Measurements from ENCODE around the gene BTF3. TPM values are rescaled to one million over a fixed set of nuclear protein-coding genes. Genes with fewer than 3 reads are reported as not detected.

The BTF3 gene
- total and polyA plus RNA-seq, 9 of the 15 experiments (the other 6 are each of a cell fraction or from before 2014, with no cell fraction given) = 534 to 1,637 (median 848) TPM

GRCh38 chr5:73519531-73520283 is 21.5 kb downstream of the BTF3 start:
- H3K4me1 ChIP-seq (replicated peaks in 1 of 2; ENCODE audit: control insufficient read depth in 2 of 2, insufficient read depth in 2 of 2, low read length in 2 of 2) = peaks cover 0 to 2% of the 10 kb centered on the region in 2 experiments; a peak in 1 of 5 replicates
- H2AFZ ChIP-seq (ENCODE audit: low read depth, low read length) = peak overlapping the region; percentile 67
- no TSS peak for BruUV-seq (replicated peaks)
- peaks cover 0 to 6% of the 10 kb centered on the region in 2 experiments; a peak in 2 of 5 replicates for H3K27me3 ChIP-seq (ENCODE audit: control insufficient read depth in 2 of 2, insufficient read depth in 2 of 2, low read length in 2 of 2)
- ATAC-seq (peak; percentile 99), FAIRE-seq (peak; percentile 98), DNase-seq (ENCODE audit: extremely low read depth in 1 of 4, low spot score in 3 of 4) (peak; percentile 74 to 84 (median 80))
- H3K9me1 ChIP-seq (ENCODE audit: control insufficient read depth, insufficient read depth, low read length) = no peaks in the 10 kb centered on the region
- no peaks in the 10 kb centered on the region for H3K36me3 ChIP-seq (ENCODE audit: control insufficient read depth, insufficient read depth, low read length)
- no peak overlapping the region for H3K9ac ChIP-seq (ENCODE audit: insufficient read depth in 1 of 2, low read depth in 2 of 2, low read length in 2 of 2)
- 14% methylated on average over 14 of the region's 16 CpGs for WGBS (ENCODE audit: insufficient coverage, low coverage, missing lambda C conversion rate)
- no peak overlapping the region for H3K4me3 ChIP-seq
- H3K27ac ChIP-seq (ENCODE audit: extremely low read depth, low read depth, low read length) = no peak overlapping the region
- H3K9me3 ChIP-seq (replicated peaks; ENCODE audit: control insufficient read depth, insufficient read depth, low read depth, low read length) = no peaks in the 10 kb centered on the region
- ChIA-PET CTCF (ENCODE audit: low intra/inter-chr PET ratio) (interaction anchor here (0.6 to 2.4 kb wide), 7 partner anchors 9 to 272 kb away, joined by 3 to 14 read pairs (median 4); no protein-coding TSS in a partner anchor), POLR2A (interaction anchor here (1.1 kb wide), 1 partner anchor 43 kb away, joined by 3 read pairs; no protein-coding TSS in a partner anchor)
- intact Hi-C loops (cut with micrococcal nuclease) (loop anchor here (1.0 to 10.0 kb wide), 5 partner anchors 17 to 273 kb away; no protein-coding TSS in a partner anchor), in situ Hi-C loops (cut with MboI) (no loop called here)
- H4K20me1 ChIP-seq (replicated peaks; ENCODE audit: control insufficient read depth, insufficient read depth, low read length) = no peaks in the 10 kb centered on the region
- no peak overlapping the region; the same call in 1 of the 2 replicates for H3K4me2 ChIP-seq (ENCODE audit: insufficient read depth, low read length)
- H3K79me2 ChIP-seq (ENCODE audit: control insufficient read depth, insufficient read depth, low read length) = no peaks in the 10 kb centered on the region
- TF ChIP-seq SMAD3 (CRISPR knock-in tag; conservative IDR thresholded peaks at IDR 0.05) (no peak), NRF1 (conservative IDR thresholded peaks at IDR 0.05 in 1 of 2, IDR thresholded peaks at IDR 0.05 in 1 of 2) (peak; percentile 68 to 75), LARP7 (IDR thresholded peaks at IDR 0.05) (0 out of 2 replicates have a peak, but pooled peaks have one; percentile 17), ZFP36 (IDR thresholded peaks at IDR 0.05; ENCODE audit: low read depth, low read length, partially characterized antibody) (peak; percentile 6), DEAF1 (CRISPR knock-in tag; IDR thresholded peaks at IDR 0.05) (0 out of 2 replicates have a peak, but pooled peaks have one; percentile 40), KDM2B (CRISPR knock-in tag; IDR thresholded peaks at IDR 0.05) (no peak), SMC3 (conservative IDR thresholded peaks at IDR 0.05; ENCODE audit: insufficient read depth, low read depth, low read length) (peak; percentile 53), MTA3 (IDR thresholded peaks at IDR 0.05; ENCODE audit: borderline replicate concordance) (peak; percentile 54; the same call in 1 of the 2 replicates), SAFB2 (IDR thresholded peaks at IDR 0.05; ENCODE audit: borderline replicate concordance, low read depth, low read length, severe bottlenecking) (no peak), KAT7 (CRISPR knock-in tag; IDR thresholded peaks at IDR 0.05; ENCODE audit: borderline replicate concordance) (no peak), PTRF (tag; IDR thresholded peaks at IDR 0.05) (no peak), STAT6 (CRISPR knock-in tag; IDR thresholded peaks at IDR 0.05) (no peak), DPF2 (IDR thresholded peaks at IDR 0.05) (peak; percentile 42; the same call in 1 of the 2 replicates), NFIC (IDR thresholded peaks at IDR 0.05) (no peak), RAD21 (CRISPR knock-in tag; conservative IDR thresholded peaks at IDR 0.05 in 1 of 2, IDR thresholded peaks at IDR 0.05 in 1 of 2) (peak; percentile 68 to 85)
- TF ChIP-seq, protein P1, sequence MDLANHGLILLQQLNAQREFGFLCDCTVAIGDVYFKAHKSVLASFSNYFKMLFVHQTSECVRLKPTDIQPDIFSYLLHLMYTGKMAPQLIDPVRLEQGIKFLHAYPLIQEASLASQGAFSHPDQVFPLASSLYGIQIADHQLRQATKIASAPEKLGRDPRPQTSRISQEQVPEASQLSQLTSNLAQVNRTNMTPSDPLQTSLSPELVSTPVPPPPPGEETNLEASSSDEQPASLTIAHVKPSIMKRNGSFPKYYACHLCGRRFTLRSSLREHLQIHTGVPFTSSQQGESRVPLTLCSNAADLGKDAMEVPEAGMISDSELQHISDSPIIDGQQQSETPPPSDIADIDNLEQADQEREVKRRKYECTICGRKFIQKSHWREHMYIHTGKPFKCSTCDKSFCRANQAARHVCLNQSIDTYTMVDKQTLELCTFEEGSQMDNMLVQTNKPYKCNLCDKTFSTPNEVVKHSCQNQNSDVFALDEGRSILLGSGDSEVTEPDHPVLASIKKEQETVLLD (IDR thresholded peaks at IDR 0.05) = 0 out of 2 replicates have a peak, but pooled peaks have one; percentile 52
